HEK293T (cell line): ENCODE measurements around the gene PRXL2A.

Experiments used
- ARNT ChIP-seq: fragments of 450-650 bp; IDR thresholded peaks from 2 replicates; pipeline ENCODE4 v1.6.1; 2017; ENCODE audit warnings: mild to moderate bottlenecking
- BHLHE40 ChIP-seq: fragments of 450-650 bp; IDR thresholded peaks from 2 replicates; pipeline ENCODE4 v1.6.1; 2016; ENCODE audit warnings: mild to moderate bottlenecking, moderate library complexity, borderline replicate concordance
- ELF4 ChIP-seq: fragments of 450-650 bp; IDR thresholded peaks from 2 replicates; pipeline ENCODE4 v1.6.1; 2017; ENCODE audit warnings: antibody characterized with exemption
- FOXA1 ChIP-seq: fragments of 450-650 bp; IDR thresholded peaks from 2 replicates; pipeline ENCODE4 v1.6.1; 2016; ENCODE audit warnings: mild to moderate bottlenecking
- FOXK2 ChIP-seq: fragments of 450-650 bp; IDR thresholded peaks from 2 replicates; pipeline ENCODE4 v1.6.1; 2016; ENCODE audit warnings: mild to moderate bottlenecking
- FOXM1 ChIP-seq: fragments of 450-650 bp; IDR thresholded peaks from 2 replicates; pipeline ENCODE4 v1.6.1; 2017; ENCODE audit warnings: mild to moderate bottlenecking, borderline replicate concordance
- HDGF ChIP-seq: fragments of 450-650 bp; IDR thresholded peaks from 2 replicates; pipeline ENCODE4 v1.6.1; 2017; ENCODE audit warnings: antibody characterized with exemption, borderline replicate concordance
- L3MBTL2 ChIP-seq: fragments of 450-650 bp; conservative IDR thresholded peaks from 2 replicates; pipeline ENCODE4 v1.6.1; 2016; ENCODE audit warnings: mild to moderate bottlenecking
- LEF1 ChIP-seq: fragments of 450-650 bp; IDR thresholded peaks from 2 replicates; pipeline ENCODE4 v1.6.1; 2017; ENCODE audit warnings: mild to moderate bottlenecking, borderline replicate concordance
- NFRKB ChIP-seq: fragments of 450-650 bp; IDR thresholded peaks from 2 replicates; pipeline ENCODE4 v1.6.1; 2016; ENCODE audit warnings: mild to moderate bottlenecking, moderate library complexity
- SP1 ChIP-seq: fragments of 450-650 bp; IDR thresholded peaks from 2 replicates; pipeline ENCODE4 v1.6.1; 2017
- SUZ12 ChIP-seq: fragments of 450-650 bp; IDR thresholded peaks from 2 replicates; pipeline ENCODE4 v1.6.1; 2016; ENCODE audit warnings: mild to moderate bottlenecking
- TARDBP ChIP-seq: fragments of 450-650 bp; IDR thresholded peaks from 2 replicates; pipeline ENCODE4 v1.6.1; 2016

- TF ChIP-seq BHLHE40 (no peak), NFRKB (no peak), FOXM1 (no peak), L3MBTL2 (no peak), FOXK2 (no peak), TARDBP (no peak), LEF1 (no peak), SP1 (no peak), ELF4 (no peak), ARNT (no peak), SUZ12 (no peak), FOXA1 (no peak), HDGF (no peak)
Observed at GRCh38 chr10:80400136-80400804, 8.1 kb upstream of the PRXL2A start.
